Glomerular visceral epithelial cell (primary cell): ENCODE results near the gene SAA1.
"Not testable (repeated sequence)": the region's sequence is repeated elsewhere in the genome, so short reads cannot be mapped to it uniquely, and the experiment has no call there.

Experiments used
- DNase-seq: peaks from one replicate; pipeline ENCODE4 v3.0.0-alpha.2; 2016; ENCODE audit errors: extremely low spot score

Gene SAA1

GRCh38 chr11:18265949-18266348, at the start of gene SAA1:
SAA1 (plus strand) TSS chr11:18266264; CDS start chr11:18266888, 624 bp downstream.
- DNase-seq: peak; percentile 83

- DNase-seq: no peak
Observed at GRCh38 chr11:18221274-18221876, 44.7 kb upstream of the SAA1 start.

GRCh38 chr11:18222814-18223421, 43.1 kb upstream of the SAA1 start:
- no peak for DNase-seq

GRCh38 chr11:18223591-18224387, 42.3 kb upstream of the SAA1 start:
- DNase-seq: no peak

GRCh38 chr11:18225913-18226312, 40.2 kb upstream of the SAA1 start:
- no peak for DNase-seq

GRCh38 chr11:18229501-18229900, 36.6 kb upstream of the SAA1 start:
- DNase-seq: no peak

- no peak for DNase-seq
Observed at GRCh38 chr11:18230859-18231258, 35.2 kb upstream of the SAA1 start.

GRCh38 chr11:18233912-18234311, 32.2 kb upstream of the SAA1 start:
- DNase-seq: no peak

GRCh38 chr11:18235394-18236334, 30.4 kb upstream of the SAA1 start:
- DNase-seq: no peak

- no peak for DNase-seq
Observed at GRCh38 chr11:18236664-18237356, 29.3 kb upstream of the SAA1 start, which contains the start of gene SAA4. SAA4 (minus strand) TSS chr11:18236802; CDS start chr11:18235926, 876 bp downstream.

GRCh38 chr11:18239655-18240054, 26.4 kb upstream of the SAA1 start:
- DNase-seq: no peak

GRCh38 chr11:18243783-18244362, 22.2 kb upstream of the SAA1 start:
- DNase-seq: peak; percentile 78

GRCh38 chr11:18245396-18245795, 20.7 kb upstream of the SAA1 start:
- DNase-seq: no peak

- DNase-seq: not testable (repeated sequence)
Observed at GRCh38 chr11:18246379-18247190, 19.5 kb upstream of the SAA1 start.

- not testable (repeated sequence) for DNase-seq
Observed at GRCh38 chr11:18247191-18247581, 18.9 kb upstream of the SAA1 start.

- DNase-seq: peak; percentile 88
Observed at GRCh38 chr11:18248561-18248960, 17.5 kb upstream of the SAA1 start, which contains the start of gene SAA2. SAA2 (minus strand) TSS chr11:18248668; CDS start chr11:18248011, 657 bp downstream.

GRCh38 chr11:18253233-18253632, 12.8 kb upstream of the SAA1 start:
- DNase-seq: no peak

GRCh38 chr11:18253778-18254338, 12.2 kb upstream of the SAA1 start:
- no peak for DNase-seq

GRCh38 chr11:18254781-18255361, 11.2 kb upstream of the SAA1 start:
- no peak for DNase-seq
